ENCODE measurements around the gene SLC34A1. TPM values are rescaled to one million over a fixed set of nuclear protein-coding genes. Genes with fewer than 3 reads are reported as not detected.

The SLC34A1 gene
- total RNA-seq, 1 experiment from 2014 or later = not detected

- H3K36me3 ChIP-seq = no peaks in the 10 kb centered on the region
- no peak overlapping the region for H3K4me3 ChIP-seq
- no peak for DNase-seq
- no peaks in the 10 kb centered on the region for H3K9me3 ChIP-seq (replicated peaks)
- no peaks in the 10 kb centered on the region for H3K4me1 ChIP-seq
- no peak overlapping the region for H3K27ac ChIP-seq
- peaks cover 12% of the 10 kb centered on the region for H3K27me3 ChIP-seq
These were observed 11.8 kb downstream of the SLC34A1 start for GRCh38 chr5:177396078-177396477.

GRCh38 chr5:177396807-177397206 lies 12.6 kb downstream of the SLC34A1 start:
- Histone ChIP-seq H3K27ac (no peak overlapping the region), H3K9me3 (replicated peaks) (no peaks in the 10 kb centered on the region), H3K4me3 (no peak overlapping the region), H3K36me3 (no peaks in the 10 kb centered on the region), H3K4me1 (no peaks in the 10 kb centered on the region), H3K27me3 (peaks cover 12% of the 10 kb centered on the region)
- no peak for DNase-seq

GRCh38 chr5:177397875-177398390 lies 13.7 kb downstream of the SLC34A1 start:
- no peak for DNase-seq
- peaks cover 9% of the 10 kb centered on the region for H3K27me3 ChIP-seq
- no peaks in the 10 kb centered on the region for H3K9me3 ChIP-seq (replicated peaks)
- H3K4me3 ChIP-seq = no peak overlapping the region
- H3K4me1 ChIP-seq = no peaks in the 10 kb centered on the region
- H3K27ac ChIP-seq = no peak overlapping the region
- no peaks in the 10 kb centered on the region for H3K36me3 ChIP-seq

- Histone ChIP-seq H3K4me3 (no peak within 1 kb of the TSS), H3K27me3 (peaks cover 5% of the 10 kb centered on the region), H3K36me3 (no peaks in the 10 kb centered on the region), H3K27ac (no peak within 1 kb of the TSS), H3K9me3 (replicated peaks) (no peaks in the 10 kb centered on the region), H3K4me1 (no peaks in the 10 kb centered on the region)
- DNase-seq = no peak
These were observed 16.0 kb downstream of the SLC34A1 start, which contains the start of gene PFN3 for GRCh38 chr5:177399997-177400868. Gene PFN3, minus strand, starts transcription at chr5:177400661. Its CDS starts 85 bp downstream, at chr5:177400576.

GRCh38 chr5:177402271-177403043 lies 18.2 kb downstream of the SLC34A1 start:
- Histone ChIP-seq H3K4me1 (no peaks in the 10 kb centered on the region), H3K36me3 (no peaks in the 10 kb centered on the region), H3K4me3 (peak overlapping the region; percentile 66), H3K27me3 (no peaks in the 10 kb centered on the region), H3K27ac (no peak overlapping the region), H3K9me3 (replicated peaks) (no peaks in the 10 kb centered on the region)
- no peak for DNase-seq

- H3K36me3 ChIP-seq = no peaks in the 10 kb centered on the region
- peak overlapping the region; percentile 53; the same call in 1 of the 2 replicates for H3K27ac ChIP-seq
- H3K9me3 ChIP-seq (replicated peaks) = no peaks in the 10 kb centered on the region
- H3K4me3 ChIP-seq = peak overlapping the region; percentile 66
- no peaks in the 10 kb centered on the region for H3K27me3 ChIP-seq
- H3K4me1 ChIP-seq = no peaks in the 10 kb centered on the region
- DNase-seq = peak in 1 of 2 experiments; percentile 47
These were observed 19.0 kb downstream of the SLC34A1 start for GRCh38 chr5:177403102-177403791.

GRCh38 chr5:177403792-177404640 lies 19.8 kb downstream of the SLC34A1 start:
- H3K27me3 ChIP-seq = no peaks in the 10 kb centered on the region
- DNase-seq = peak; percentile 91

GRCh38 chr5:177404641-177405179 lies 20.5 kb downstream of the SLC34A1 start:
- Histone ChIP-seq H3K36me3 (no peaks in the 10 kb centered on the region), H3K9me3 (replicated peaks) (no peaks in the 10 kb centered on the region), H3K4me1 (no peaks in the 10 kb centered on the region), H3K27ac (peak overlapping the region; percentile 53), H3K27me3 (no peaks in the 10 kb centered on the region), H3K4me3 (peak overlapping the region; percentile 66)
- peak; percentile 36 to 49 for DNase-seq

More at GRCh38 chr5:177403792-177404640, 19.8 kb downstream of the SLC34A1 start:
- H3K4me3 ChIP-seq = peak overlapping the region; percentile 66
- no peaks in the 10 kb centered on the region for H3K36me3 ChIP-seq
- H3K27ac ChIP-seq = peak overlapping the region; percentile 53
- no peaks in the 10 kb centered on the region for H3K4me1 ChIP-seq
- H3K9me3 ChIP-seq (replicated peaks) = no peaks in the 10 kb centered on the region

- H3K27ac ChIP-seq = no peak overlapping the region; the same call in 1 of the 2 replicates
- H3K36me3 ChIP-seq = no peaks in the 10 kb centered on the region
- H3K27me3 ChIP-seq = no peaks in the 10 kb centered on the region
- no peak for DNase-seq
- H3K4me3 ChIP-seq = no peak overlapping the region
- H3K4me1 ChIP-seq = no peaks in the 10 kb centered on the region
- H3K9me3 ChIP-seq (replicated peaks) = no peaks in the 10 kb centered on the region
These were observed 21.1 kb downstream of the SLC34A1 start for GRCh38 chr5:177405312-177405711.

- no peaks in the 10 kb centered on the region for H3K9me3 ChIP-seq (replicated peaks)
- H3K4me3 ChIP-seq = no peak overlapping the region
- 0 out of 2 replicates have a peak, but pooled peaks cover under 1% of the 10 kb centered on the region for H3K4me1 ChIP-seq
- no peak overlapping the region for H3K27ac ChIP-seq
- H3K27me3 ChIP-seq = no peaks in the 10 kb centered on the region
- no peaks in the 10 kb centered on the region for H3K36me3 ChIP-seq
- DNase-seq = no peak
These were observed 21.6 kb downstream of the SLC34A1 start for GRCh38 chr5:177405805-177406204.

GRCh38 chr5:177409043-177409801 lies 25.0 kb downstream of the SLC34A1 start, which contains the start of gene F12:
Gene F12, minus strand, starts transcription at chr5:177409564. Its CDS starts 37 bp downstream, at chr5:177409527.
- H3K27ac ChIP-seq = no peak within 1 kb of the TSS
- H3K9me3 ChIP-seq (replicated peaks) = no peaks in the 10 kb centered on the region
- DNase-seq = no peak

GRCh38 chr5:177410575-177410974 lies 26.3 kb downstream of the SLC34A1 start:
- Histone ChIP-seq H3K27me3 (no peaks in the 10 kb centered on the region), H3K4me3 (no peak overlapping the region), H3K4me1 (peaks cover 32% of the 10 kb centered on the region), H3K36me3 (no peaks in the 10 kb centered on the region), H3K9me3 (replicated peaks) (no peaks in the 10 kb centered on the region), H3K27ac (no peak overlapping the region)
- no peak for DNase-seq

More at GRCh38 chr5:177409043-177409801, 25.0 kb downstream of the SLC34A1 start, which contains the start of gene F12:
- H3K36me3 ChIP-seq = no peaks in the 10 kb centered on the region
- no peak within 1 kb of the TSS for H3K4me3 ChIP-seq
- no peaks in the 10 kb centered on the region for H3K27me3 ChIP-seq
- H3K4me1 ChIP-seq = peaks cover 27% of the 10 kb centered on the region

Measured in SJCRH30 (cell line).